Osteocyte (in vitro differentiated cells): ENCODE data around the gene COL4A2. TPM values are rescaled to one million over a fixed set of nuclear protein-coding genes. Genes with fewer than 3 reads are reported as not detected.

Source experiments
- DNase-seq: peaks from one replicate; pipeline ENCODE4 v3.0.0; 2021; ENCODE audit warnings: mixed read lengths; ENCODE audit not compliant: unreplicated experiment; ENCODE audit errors: extremely low spot score
- H3K27ac Mint-ChIP-seq: one replicate; pipeline ENCODE4 v1.8.0; 2021; ENCODE audit warnings: mild to moderate bottlenecking, mixed read lengths; ENCODE audit not compliant: unreplicated experiment
- H3K27me3 Mint-ChIP-seq: one replicate; pipeline ENCODE4 v1.8.0; 2021; ENCODE audit warnings: mixed read lengths; ENCODE audit not compliant: unreplicated experiment
- H3K36me3 Mint-ChIP-seq: one replicate; pipeline ENCODE4 v1.8.0; 2021; ENCODE audit warnings: mixed read lengths; ENCODE audit not compliant: unreplicated experiment
- H3K4me1 Mint-ChIP-seq: one replicate; pipeline ENCODE4 v1.8.0; 2021; ENCODE audit warnings: mixed read lengths; ENCODE audit not compliant: unreplicated experiment
- H3K4me3 Mint-ChIP-seq: one replicate; pipeline ENCODE4 v1.8.0; 2021; ENCODE audit warnings: mild to moderate bottlenecking, moderate library complexity, mixed read lengths; ENCODE audit not compliant: unreplicated experiment
- H3K9me3 Mint-ChIP-seq: one replicate; pipeline ENCODE4 v1.8.0; 2021; ENCODE audit warnings: mixed read lengths; ENCODE audit not compliant: unreplicated experiment
- CTCF ChIP-seq: fragments of 200-600 bp; sonication (generic); IDR thresholded peaks from 2 replicates; pipeline ENCODE4 v1.5.0; 2021; ENCODE audit warnings: antibody characterized with exemption, mild to moderate bottlenecking, moderate library complexity
- long read RNA-seq: library from polyadenylated mRNA; unstranded; transcript quantifications from one replicate; pipeline ENCODE4 v2.0.0, GENCODE V29; 2021
- total RNA-seq: library from RNA; stranded (reverse); gene quantifications from 2 replicates; pipeline ENCODE4 v1.2.1, GENCODE V29; 2021

Gene COL4A2
- 2,001 and 2,067 TPM in 2 replicates for total RNA-seq
- long read RNA-seq, transcript COL4A2-212 (1 exons, 1,663 nt): major isoform, 57 of 201 reads
- long read RNA-seq, partial matches to known transcripts: 108 of 201 reads
- long read RNA-seq, other reads (novel, unspliced or antisense): 36 of 201 reads

GRCh38 chr13:110306960-110307766 is at the start of gene COL4A2, which contains the start of gene COL4A1:
COL4A2 (plus strand) TSS chr13:110307284; CDS start chr13:110307904, 620 bp downstream.
COL4A1 (minus strand) TSS chr13:110307157; CDS start chr13:110307027, 130 bp downstream.
- Mint-ChIP-seq H3K36me3 (peaks cover 65% of the 10 kb centered on the region), H3K9me3 (no peaks in the 10 kb centered on the region), H3K27me3 (no peaks in the 10 kb centered on the region), H3K4me1 (peaks cover 59% of the 10 kb centered on the region), H3K4me3 (peak within 1 kb of the TSS; percentile 99), H3K27ac (peak within 1 kb of the TSS; percentile 100)
- TF ChIP-seq CTCF: no peak
- peak; percentile 95 for DNase-seq

- TF ChIP-seq CTCF: no peak
- peak overlapping the region; percentile 78 for H3K27ac Mint-ChIP-seq
- peaks cover 11% of the 10 kb centered on the region for H3K36me3 Mint-ChIP-seq
- H3K27me3 Mint-ChIP-seq: no peaks in the 10 kb centered on the region
- H3K4me3 Mint-ChIP-seq: no peak overlapping the region
- no peaks in the 10 kb centered on the region for H3K9me3 Mint-ChIP-seq
- DNase-seq: peak; percentile 21
- peaks cover 68% of the 10 kb centered on the region for H3K4me1 Mint-ChIP-seq
Measured at GRCh38 chr13:110257408-110257807, 49.7 kb upstream of the COL4A2 start.

GRCh38 chr13:110258876-110259631 is 48.0 kb upstream of the COL4A2 start:
- peaks cover 81% of the 10 kb centered on the region for H3K4me1 Mint-ChIP-seq
- peak; percentile 49 for DNase-seq
- no peak for TF ChIP-seq CTCF
- H3K4me3 Mint-ChIP-seq: peak overlapping the region; percentile 19
- H3K27me3 Mint-ChIP-seq: no peaks in the 10 kb centered on the region
- H3K27ac Mint-ChIP-seq: peak overlapping the region; percentile 80
- H3K36me3 Mint-ChIP-seq: peaks cover 17% of the 10 kb centered on the region
- no peaks in the 10 kb centered on the region for H3K9me3 Mint-ChIP-seq

- Mint-ChIP-seq H3K27ac (peak overlapping the region; percentile 80), H3K4me3 (no peak overlapping the region), H3K4me1 (peaks cover 81% of the 10 kb centered on the region), H3K9me3 (no peaks in the 10 kb centered on the region), H3K36me3 (peaks cover 13% of the 10 kb centered on the region), H3K27me3 (no peaks in the 10 kb centered on the region)
- DNase-seq: no peak
- no peak for TF ChIP-seq CTCF
Measured at GRCh38 chr13:110259651-110260050, 47.4 kb upstream of the COL4A2 start.
